Astrocyte of the cerebellum (primary cell): Measurements from ENCODE around the gene RAB43.
A peak's percentile ranks its signal among the peaks of the same experiment; 100 is the strongest.

Experiments used
- DNase-seq: peaks from one replicate; pipeline ENCODE4 v3.0.0-alpha.2; 2011; ENCODE audit warnings: low read depth
- H3K4me3 ChIP-seq: 2 replicates; pipeline ENCODE4 v1.5.1; 2011; ENCODE audit warnings: mild to moderate bottlenecking, low read depth, low read length, moderate library complexity
- in situ Hi-C: cut with HindIII; loops from 2 replicates; pipeline ENCODE4 v1.10.0; 2017; ENCODE audit warnings: low sequenced_read_pairs
- TF ChIP-seq, protein P1 (sequence below): IDR thresholded peaks from 2 replicates; pipeline ENCODE4 v1.5.1; 2012; ENCODE audit warnings: low read length, low read depth, moderate library complexity, mild to moderate bottlenecking; ENCODE audit errors: missing control alignments

RAB43 gene

DNA sequence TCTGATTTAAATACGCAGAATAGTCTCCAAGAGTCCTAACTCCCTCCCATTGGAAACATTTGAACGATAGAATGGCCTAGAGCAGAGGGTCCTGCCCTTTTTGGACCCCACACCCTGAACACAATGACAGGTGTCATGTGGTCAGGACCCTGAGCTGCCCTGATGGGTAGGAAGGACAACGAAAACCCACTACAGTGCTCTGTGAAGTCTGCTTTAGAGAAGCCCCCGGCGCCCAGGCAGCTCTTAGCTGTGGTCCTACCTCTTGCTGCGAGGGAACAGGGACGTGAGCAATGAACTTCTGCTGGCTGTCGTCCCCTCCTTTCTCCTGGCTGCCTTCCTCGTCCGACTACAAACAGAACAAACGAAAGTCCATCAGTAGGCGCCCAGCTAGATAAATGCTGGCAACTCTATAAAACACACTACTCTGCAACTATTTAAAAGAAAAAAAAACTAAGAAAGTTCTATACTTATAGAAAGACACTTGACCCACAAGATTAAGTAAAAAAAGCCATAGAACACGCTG, 8.7 kb upstream of the RAB43 start:
- TF ChIP-seq, protein P1, sequence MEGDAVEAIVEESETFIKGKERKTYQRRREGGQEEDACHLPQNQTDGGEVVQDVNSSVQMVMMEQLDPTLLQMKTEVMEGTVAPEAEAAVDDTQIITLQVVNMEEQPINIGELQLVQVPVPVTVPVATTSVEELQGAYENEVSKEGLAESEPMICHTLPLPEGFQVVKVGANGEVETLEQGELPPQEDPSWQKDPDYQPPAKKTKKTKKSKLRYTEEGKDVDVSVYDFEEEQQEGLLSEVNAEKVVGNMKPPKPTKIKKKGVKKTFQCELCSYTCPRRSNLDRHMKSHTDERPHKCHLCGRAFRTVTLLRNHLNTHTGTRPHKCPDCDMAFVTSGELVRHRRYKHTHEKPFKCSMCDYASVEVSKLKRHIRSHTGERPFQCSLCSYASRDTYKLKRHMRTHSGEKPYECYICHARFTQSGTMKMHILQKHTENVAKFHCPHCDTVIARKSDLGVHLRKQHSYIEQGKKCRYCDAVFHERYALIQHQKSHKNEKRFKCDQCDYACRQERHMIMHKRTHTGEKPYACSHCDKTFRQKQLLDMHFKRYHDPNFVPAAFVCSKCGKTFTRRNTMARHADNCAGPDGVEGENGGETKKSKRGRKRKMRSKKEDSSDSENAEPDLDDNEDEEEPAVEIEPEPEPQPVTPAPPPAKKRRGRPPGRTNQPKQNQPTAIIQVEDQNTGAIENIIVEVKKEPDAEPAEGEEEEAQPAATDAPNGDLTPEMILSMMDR = no peak
- H3K4me3 ChIP-seq = no peak overlapping the region
- in situ Hi-C loops = no loop called here
- DNase-seq = no peak

DNA sequence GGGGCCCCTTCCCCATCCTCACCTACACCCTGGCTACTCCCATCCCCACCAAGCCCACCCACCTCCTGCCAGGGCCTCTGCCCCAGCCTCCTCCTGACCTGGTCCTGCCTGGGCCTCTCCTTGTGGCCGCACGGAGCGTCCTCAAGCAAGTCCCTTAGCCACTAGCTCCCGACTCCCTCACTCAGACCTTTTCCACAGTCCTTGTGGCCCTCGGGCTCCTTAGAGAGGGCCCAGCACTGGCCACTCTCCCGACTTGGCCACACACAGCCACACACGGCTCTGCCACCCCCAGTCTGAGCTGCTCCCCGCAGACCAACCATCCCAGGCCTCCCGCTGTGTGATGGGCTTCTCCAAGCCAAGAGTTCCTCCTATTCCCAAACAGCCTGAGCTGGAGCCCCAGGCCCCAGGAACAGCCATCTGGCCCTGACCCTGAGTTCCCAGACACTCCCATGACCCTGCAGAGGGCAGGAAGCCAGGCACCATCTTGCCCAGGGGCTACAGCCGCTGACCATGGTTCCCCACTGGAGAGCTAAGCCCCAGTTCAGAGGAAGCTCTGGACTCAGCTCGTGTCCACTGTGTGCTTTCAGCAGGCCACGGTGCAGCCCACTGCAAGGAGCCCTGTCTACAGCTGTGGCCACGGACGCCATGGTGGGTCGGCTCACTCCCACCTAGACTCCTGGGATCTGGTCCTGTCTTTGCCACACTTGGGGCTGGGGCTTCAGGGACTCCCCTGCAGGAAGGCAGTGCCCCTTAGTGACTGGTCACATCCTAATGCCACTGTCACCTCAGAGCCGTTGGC, 7.0 kb upstream of the RAB43 start:
- TF ChIP-seq, protein P1 = no peak
- DNase-seq = no peak
- in situ Hi-C loops = no loop called here
- no peak overlapping the region for H3K4me3 ChIP-seq

- in situ Hi-C loops = no loop called here
- TF ChIP-seq, protein P1 = no peak
- no peak for DNase-seq
- H3K4me3 ChIP-seq = no peak overlapping the region
These were observed 5.2 kb upstream of the RAB43 start for GRCh38 chr3:129126726-129127280.

GRCh38 chr3:129123314-129124060, 1.9 kb upstream of the RAB43 start:
- DNase-seq = no peak
- TF ChIP-seq, protein P1 = no peak
- no peak overlapping the region for H3K4me3 ChIP-seq
- in situ Hi-C loops = no loop called here

DNA sequence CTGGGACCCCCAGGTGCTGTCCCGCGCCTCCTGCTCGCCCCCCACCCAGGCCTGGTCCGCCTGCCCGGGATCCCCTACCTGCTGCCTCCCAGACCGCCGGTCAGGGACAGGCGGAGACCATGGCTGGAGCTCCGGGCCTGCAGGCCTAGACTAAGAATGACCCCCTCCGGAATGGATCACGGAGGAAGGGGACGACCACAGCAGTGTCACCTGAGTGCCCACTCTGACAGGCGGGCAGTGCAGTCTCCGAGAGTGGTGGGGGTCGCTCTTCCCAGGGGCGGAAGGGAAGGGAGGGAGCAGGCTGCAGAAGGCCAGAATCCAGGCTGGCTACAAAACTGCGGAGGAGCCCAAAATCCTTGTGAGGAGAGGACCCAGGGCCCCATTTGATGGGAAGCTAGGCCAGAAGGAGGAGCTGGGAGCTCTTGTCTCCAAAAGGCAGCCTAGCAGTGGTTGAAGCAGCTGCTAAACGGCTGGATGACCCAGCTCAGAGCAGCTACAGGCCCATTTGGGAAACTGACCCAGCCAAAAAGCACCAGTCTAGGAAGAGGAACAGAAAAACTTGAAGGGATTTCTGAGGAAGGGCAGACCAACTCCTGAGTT, 908 bp upstream of the RAB43 start:
- DNase-seq = no peak
- in situ Hi-C loops = no loop called here
- TF ChIP-seq, protein P1 = no peak
- H3K4me3 ChIP-seq = peak overlapping the region; percentile 80
